ENCODE data around the gene ZNF219. TPM values are rescaled to one million over a fixed set of nuclear protein-coding genes. Genes with fewer than 3 reads are reported as not detected.
A peak's percentile ranks its signal among the peaks of the same experiment; 100 is the strongest.

The ZNF219 gene
- total and polyA plus RNA-seq, 2 of the 13 experiments (the other 11 are each of a cell fraction or from before 2014, with no cell fraction given) = 34.5 to 36.6 TPM

GRCh38 chr14:21043974-21044618 is 54.4 kb downstream of the ZNF219 start (continued):
- no peak for TF ChIP-seq ZBTB40 (IDR thresholded peaks at IDR 0.05)
- TF ChIP-seq ZBTB40 (CRISPR knock-in tag; IDR thresholded peaks at IDR 0.05) = peak; percentile 54; the same call in 1 of the 2 replicates
- no peak for TF ChIP-seq MTF2 (CRISPR knock-in tag; IDR thresholded peaks at IDR 0.05; ENCODE audit: borderline replicate concordance)
- TF ChIP-seq HOXA5 (CRISPR knock-in tag; IDR thresholded peaks at IDR 0.05) = no peak
- TF ChIP-seq NR3C1 (CRISPR knock-in tag; IDR thresholded peaks at IDR 0.05) = no peak
- no peak for TF ChIP-seq ZBTB2 (CRISPR knock-in tag; IDR thresholded peaks at IDR 0.05; ENCODE audit: low read depth)
- no peak for TF ChIP-seq AGO1 (IDR thresholded peaks at IDR 0.05; ENCODE audit: low read depth, low read length, poor library complexity, severe bottlenecking)
- TF ChIP-seq CTCF (CRISPR knock-in tag; IDR thresholded peaks at IDR 0.05) = no peak
- TF ChIP-seq CENPX (CRISPR knock-in tag; IDR thresholded peaks at IDR 0.05) = no peak
- TF ChIP-seq GATA4 (IDR thresholded peaks at IDR 0.05; ENCODE audit: borderline replicate concordance, low read depth) = 0 out of 2 replicates have a peak, but pooled peaks have one; percentile 41
- no peak for TF ChIP-seq TERF1 (CRISPR knock-in tag; IDR thresholded peaks at IDR 0.05)
- TF ChIP-seq BATF2 (CRISPR knock-in tag; IDR thresholded peaks at IDR 0.05) = no peak

All from HepG2 (cell line).